HepG2 (cell line): Measurements from ENCODE around the gene COPE.

ENCODE experiments used
- CHD2 ChIP-seq: IDR thresholded peaks from 2 replicates; pipeline ENCODE4 v1.6.1; 2011; ENCODE audit warnings: low read depth, low read length, improper control_type of control experiment
- CTCF ChIP-seq: sonication (generic); formaldehyde crosslinking; IDR thresholded peaks from 2 replicates; pipeline ENCODE4 v1.5.0; 2020; ENCODE audit warnings: mild to moderate bottlenecking, missing genetic modification reagents, moderate library complexity
- ELF1 ChIP-seq: sonication (generic); formaldehyde crosslinking; IDR thresholded peaks from 2 replicates; pipeline ENCODE4 v1.4.0; 2020; ENCODE audit warnings: missing genetic modification reagents
- ZBTB8A ChIP-seq: sonication (generic); formaldehyde crosslinking; IDR thresholded peaks from 2 replicates; pipeline ENCODE4 v1.4.0; 2020; ENCODE audit warnings: mild to moderate bottlenecking, low read depth, missing genetic modification reagents, borderline replicate concordance

GRCh38 chr19:18908917-18909619, 10.1 kb downstream of the COPE start:
- no peak for TF ChIP-seq ELF1 (CRISPR knock-in tag)
- no peak for TF ChIP-seq CHD2
- no peak for TF ChIP-seq CTCF (CRISPR knock-in tag)
- no peak for TF ChIP-seq ZBTB8A
